GM12872 (cell line): ENCODE results near the gene KRTDAP.

Experiments
- TF ChIP-seq, protein P1 (sequence below): IDR thresholded peaks from 3 replicates; pipeline ENCODE4 v1.5.1; 2011; ENCODE audit warnings: low read depth, mild to moderate bottlenecking, low read length, moderate library complexity; ENCODE audit not compliant: insufficient read depth

The KRTDAP gene

DNA sequence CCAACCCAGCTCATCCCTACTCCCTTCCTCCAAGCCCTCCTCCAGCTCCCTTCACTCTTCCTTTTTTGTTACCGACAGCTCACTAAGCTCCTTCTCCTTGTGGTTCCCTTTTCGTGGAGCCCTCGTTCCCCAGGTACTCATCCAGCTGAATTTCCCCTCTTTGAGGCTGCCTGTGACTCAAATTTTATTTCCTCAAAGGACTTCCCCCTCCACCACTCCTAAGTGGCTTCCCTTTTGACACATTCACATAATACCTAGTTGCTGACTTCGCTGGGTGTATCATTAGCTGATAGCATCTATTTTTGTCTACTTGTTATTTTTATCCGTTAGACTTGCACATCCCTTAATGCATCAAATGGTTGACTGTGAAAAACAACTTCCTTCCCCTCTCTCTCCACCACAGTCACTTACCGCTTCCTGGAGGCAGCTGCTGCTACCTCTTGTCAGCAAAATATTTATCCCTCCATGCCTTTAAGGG lies 27.7 kb downstream of the KRTDAP start:
- TF ChIP-seq, protein P1, sequence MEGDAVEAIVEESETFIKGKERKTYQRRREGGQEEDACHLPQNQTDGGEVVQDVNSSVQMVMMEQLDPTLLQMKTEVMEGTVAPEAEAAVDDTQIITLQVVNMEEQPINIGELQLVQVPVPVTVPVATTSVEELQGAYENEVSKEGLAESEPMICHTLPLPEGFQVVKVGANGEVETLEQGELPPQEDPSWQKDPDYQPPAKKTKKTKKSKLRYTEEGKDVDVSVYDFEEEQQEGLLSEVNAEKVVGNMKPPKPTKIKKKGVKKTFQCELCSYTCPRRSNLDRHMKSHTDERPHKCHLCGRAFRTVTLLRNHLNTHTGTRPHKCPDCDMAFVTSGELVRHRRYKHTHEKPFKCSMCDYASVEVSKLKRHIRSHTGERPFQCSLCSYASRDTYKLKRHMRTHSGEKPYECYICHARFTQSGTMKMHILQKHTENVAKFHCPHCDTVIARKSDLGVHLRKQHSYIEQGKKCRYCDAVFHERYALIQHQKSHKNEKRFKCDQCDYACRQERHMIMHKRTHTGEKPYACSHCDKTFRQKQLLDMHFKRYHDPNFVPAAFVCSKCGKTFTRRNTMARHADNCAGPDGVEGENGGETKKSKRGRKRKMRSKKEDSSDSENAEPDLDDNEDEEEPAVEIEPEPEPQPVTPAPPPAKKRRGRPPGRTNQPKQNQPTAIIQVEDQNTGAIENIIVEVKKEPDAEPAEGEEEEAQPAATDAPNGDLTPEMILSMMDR = no peak

DNA sequence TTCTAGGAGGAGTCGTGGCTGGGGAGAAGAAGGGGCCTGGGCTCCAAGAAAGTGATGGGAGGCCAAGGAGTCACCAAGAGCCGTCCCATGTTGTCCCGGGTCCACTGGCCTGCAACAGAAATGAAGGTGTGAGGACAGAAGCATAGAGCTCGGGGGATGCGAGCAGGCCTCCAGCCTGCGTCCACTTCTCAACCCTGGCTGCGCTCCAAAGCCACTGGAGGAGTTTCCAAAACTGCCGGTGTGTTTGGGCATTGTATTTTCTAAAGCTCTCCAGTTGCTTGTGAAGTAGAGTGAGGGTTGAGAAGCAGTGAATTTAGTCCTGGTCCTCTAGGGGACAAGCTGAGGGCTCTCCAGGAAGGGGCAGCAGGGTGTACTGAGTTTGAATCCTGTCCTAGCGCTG lies 29.2 kb downstream of the KRTDAP start:
- TF ChIP-seq, protein P1 = no peak

DNA sequence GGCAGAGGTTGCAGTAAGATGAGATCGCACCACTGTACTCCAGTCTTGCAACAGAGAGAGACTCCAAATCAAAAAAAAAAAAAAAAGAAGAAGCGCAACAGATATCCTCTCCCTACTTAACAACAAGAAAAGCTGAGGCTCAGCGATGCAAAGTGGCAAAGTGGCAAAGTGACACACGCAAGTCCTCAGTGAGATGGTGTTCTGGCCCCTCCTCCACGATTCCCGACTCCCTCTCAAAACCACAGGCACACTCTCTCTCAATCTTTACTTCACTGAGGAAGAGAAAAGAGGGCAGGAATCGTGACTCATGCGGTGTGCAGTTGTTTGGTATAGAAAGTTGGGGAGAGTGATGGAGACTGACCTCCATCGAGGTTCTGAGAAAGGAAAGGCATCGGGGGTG lies 29.7 kb downstream of the KRTDAP start:
- TF ChIP-seq, protein P1 = no peak

DNA sequence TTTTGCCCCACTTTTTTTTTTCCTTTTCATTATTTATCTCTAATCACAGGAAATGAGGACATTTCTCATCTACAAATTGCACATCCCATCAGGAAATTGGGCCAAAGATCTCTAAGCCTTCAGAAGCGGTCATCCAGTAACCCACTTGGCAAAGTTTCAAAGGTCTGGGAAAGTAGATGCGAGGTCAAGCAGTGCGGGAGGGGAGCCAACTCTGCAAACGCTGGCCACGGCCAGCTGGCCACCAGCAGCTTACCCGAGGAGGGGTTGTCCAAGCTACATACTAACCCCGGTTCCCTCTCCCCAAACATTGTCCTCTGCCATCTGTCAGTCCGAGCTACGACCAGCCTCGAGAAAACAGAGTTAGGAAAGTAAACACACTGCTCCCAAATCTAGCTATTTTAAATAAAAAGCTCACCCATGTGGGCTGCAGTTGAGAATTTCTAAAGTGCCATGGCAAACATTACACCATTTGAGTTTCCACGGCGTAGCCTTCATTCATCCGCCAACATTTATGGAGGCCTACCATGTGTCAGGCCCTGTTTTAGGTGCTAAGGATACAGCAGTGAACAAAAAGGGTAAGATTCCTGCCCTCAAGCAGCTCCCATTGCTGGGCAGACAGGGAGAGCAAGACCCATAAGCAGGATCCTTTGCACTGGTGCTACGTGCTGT lies 30.7 kb downstream of the KRTDAP start:
- TF ChIP-seq, protein P1 = no peak

DNA sequence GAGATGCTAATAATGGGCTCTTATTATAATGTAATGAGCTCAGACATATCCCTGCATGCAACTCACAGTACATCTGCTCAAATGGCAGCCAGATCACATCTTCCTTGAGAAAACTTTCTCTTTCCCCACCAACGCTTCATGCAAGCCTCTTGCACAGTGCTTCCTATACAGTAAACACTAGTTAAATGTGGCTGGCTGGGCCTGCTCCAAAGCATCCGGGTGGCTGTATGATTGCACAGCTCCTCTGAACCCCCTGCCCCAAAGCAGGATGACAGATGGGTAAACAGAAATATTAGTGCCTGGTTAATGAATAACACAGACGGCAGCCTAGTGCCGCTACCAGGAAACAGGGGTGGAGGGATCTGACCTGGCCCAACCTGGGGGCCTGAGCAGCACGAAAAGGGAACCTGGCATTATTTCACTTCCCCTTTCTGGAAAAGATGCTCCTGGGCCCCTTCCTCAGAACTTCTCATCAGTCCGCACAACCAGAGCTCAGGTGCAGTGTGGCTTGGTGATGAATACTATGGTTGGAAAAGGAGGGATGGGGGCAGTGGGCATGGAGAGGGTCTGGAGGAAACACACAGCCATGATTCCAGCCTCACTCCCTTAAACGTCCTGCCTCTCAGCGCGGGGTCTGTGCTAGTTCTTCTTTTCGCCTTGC lies 31.4 kb downstream of the KRTDAP start:
- TF ChIP-seq, protein P1 = no peak

DNA sequence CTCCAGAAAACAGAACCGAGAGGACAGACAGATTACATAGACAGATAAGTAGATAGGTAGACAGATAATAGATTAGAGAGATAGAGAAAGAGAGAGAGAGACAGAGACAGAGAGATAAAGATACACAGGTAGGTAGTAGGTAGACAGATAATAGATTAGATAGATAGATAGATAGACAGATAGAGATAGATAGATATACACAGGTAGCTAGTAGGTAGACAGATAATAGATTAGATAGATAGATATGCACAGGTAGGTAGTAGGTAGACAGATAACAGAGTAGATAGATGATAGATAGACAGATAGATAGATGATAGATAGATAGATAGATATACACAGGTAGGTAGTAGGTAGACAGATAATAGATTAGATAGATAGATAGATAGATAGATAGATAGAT lies 32.1 kb downstream of the KRTDAP start:
- TF ChIP-seq, protein P1 = no peak

DNA sequence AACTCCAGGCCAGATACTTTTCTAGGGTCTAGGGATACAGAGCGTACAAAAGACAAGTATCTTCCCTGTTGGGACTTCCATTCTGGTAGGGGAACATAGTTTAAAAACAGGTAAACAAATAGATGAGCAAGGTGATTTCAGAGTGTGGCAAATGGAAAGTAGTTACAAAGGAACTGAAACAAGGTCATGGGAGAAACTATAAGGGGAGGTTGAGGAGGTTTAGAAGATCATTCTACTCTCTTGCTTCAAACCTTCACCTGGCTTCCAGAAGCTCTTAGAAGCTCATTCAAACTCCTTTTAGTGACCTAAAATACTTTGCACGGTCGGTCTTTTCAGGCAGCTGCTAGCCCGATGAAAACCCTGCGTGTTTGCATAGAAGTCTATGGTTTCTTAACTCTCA lies 33.1 kb downstream of the KRTDAP start:
- TF ChIP-seq, protein P1 = no peak
